Stomach smooth muscle (tissue), 2 donors: ENCODE data around the gene CRY1.

Experiments used
- H3K27ac ChIP-seq: one replicate; pipeline ENCODE4 v1.7.0; 2013; ENCODE audit warnings: mild to moderate bottlenecking, low read length, inconsistent platforms
- H3K27me3 ChIP-seq, 2 donors: one replicate each; pipeline ENCODE4 v1.7.0; 2013; ENCODE audit warnings: low read length in 2 of 2; ENCODE audit not compliant: insufficient read depth in 2 of 2, control insufficient read depth in 1 of 2
- H3K36me3 ChIP-seq, 2 donors: one replicate each; pipeline ENCODE4 v1.7.0; 2013; ENCODE audit warnings: low read length in 2 of 2; ENCODE audit not compliant: control insufficient read depth in 2 of 2, insufficient read depth in 2 of 2
- H3K4me1 ChIP-seq: one replicate; pipeline ENCODE4 v1.7.0; 2013; ENCODE audit warnings: low read length; ENCODE audit not compliant: control insufficient read depth, insufficient read depth
- H3K4me3 ChIP-seq, 2 donors: one replicate each; pipeline ENCODE4 v1.7.0; 2013; ENCODE audit warnings: low read length in 2 of 2
- H3K9ac ChIP-seq, 2 donors: one replicate each; pipeline ENCODE4 v1.7.0; 2013; ENCODE audit warnings: low read length in 2 of 2, mild to moderate bottlenecking in 1 of 2
- H3K9me3 ChIP-seq, 2 donors: one replicate each; pipeline ENCODE4 v1.7.0; 2013; ENCODE audit warnings: low read length in 2 of 2; ENCODE audit not compliant: control insufficient read depth in 2 of 2
- donor health status: healthy.
- donor health status: Pancreatic carcinoma.

Gene CRY1

GRCh38 chr12:106971065-106971464, 122.3 kb downstream of the CRY1 start:
- peaks cover 9 to 16% of the 10 kb centered on the region in 2 donors for H3K36me3 ChIP-seq
- H3K4me1 ChIP-seq, result no peaks in the 10 kb centered on the region
- no peaks in the 10 kb centered on the region for H3K27me3 ChIP-seq
- no peak overlapping the region for H3K27ac ChIP-seq
- H3K9ac ChIP-seq, result no peak overlapping the region
- no peak overlapping the region for H3K4me3 ChIP-seq
- H3K9me3 ChIP-seq, result no peaks in the 10 kb centered on the region

- Histone ChIP-seq H3K9me3 (no peaks in the 10 kb centered on the region), H3K27ac (no peak overlapping the region), H3K9ac (no peak overlapping the region), H3K27me3 (no peaks in the 10 kb centered on the region), H3K4me3 (no peak overlapping the region), H3K36me3 (peaks cover 6 to 7% of the 10 kb centered on the region in 2 donors), H3K4me1 (no peaks in the 10 kb centered on the region)
Measured at GRCh38 chr12:106964526-106964925, 128.8 kb downstream of the CRY1 start.

GRCh38 chr12:106962286-106962685, 131.1 kb downstream of the CRY1 start:
- H3K27ac ChIP-seq, result no peak overlapping the region
- no peaks in the 10 kb centered on the region for H3K9me3 ChIP-seq
- H3K4me1 ChIP-seq, result peaks cover 4% of the 10 kb centered on the region
- H3K9ac ChIP-seq, result no peak overlapping the region
- peaks cover under 1 to 7% of the 10 kb centered on the region in 2 donors for H3K36me3 ChIP-seq
- no peak overlapping the region for H3K4me3 ChIP-seq
- H3K27me3 ChIP-seq, result no peaks in the 10 kb centered on the region

DNA sequence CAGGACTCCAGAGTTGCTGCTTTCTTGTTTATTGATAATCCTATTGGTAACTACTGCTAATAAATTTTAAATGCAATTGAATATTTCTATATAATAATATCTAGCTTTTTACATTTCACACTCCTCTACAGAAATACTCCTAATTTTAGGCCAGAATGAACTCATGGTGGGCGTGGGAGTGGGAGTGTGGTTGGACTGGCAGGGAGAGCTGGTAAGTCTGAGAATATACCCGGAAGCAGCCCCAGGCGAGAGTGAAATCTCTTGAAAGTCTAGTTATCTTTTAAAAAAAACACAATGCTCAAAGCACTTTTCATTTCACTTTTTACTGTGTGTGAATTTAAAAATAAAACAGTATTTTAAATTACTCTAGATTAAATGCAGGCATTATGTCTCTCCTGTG, 132.9 kb downstream of the CRY1 start:
- Histone ChIP-seq H3K27ac (no peak overlapping the region), H3K9me3 (no peaks in the 10 kb centered on the region), H3K9ac (no peak overlapping the region), H3K36me3 (peaks cover 0 to 4% of the 10 kb centered on the region in 2 donors), H3K27me3 (no peaks in the 10 kb centered on the region), H3K4me1 (peaks cover 4% of the 10 kb centered on the region), H3K4me3 (no peak overlapping the region)

DNA sequence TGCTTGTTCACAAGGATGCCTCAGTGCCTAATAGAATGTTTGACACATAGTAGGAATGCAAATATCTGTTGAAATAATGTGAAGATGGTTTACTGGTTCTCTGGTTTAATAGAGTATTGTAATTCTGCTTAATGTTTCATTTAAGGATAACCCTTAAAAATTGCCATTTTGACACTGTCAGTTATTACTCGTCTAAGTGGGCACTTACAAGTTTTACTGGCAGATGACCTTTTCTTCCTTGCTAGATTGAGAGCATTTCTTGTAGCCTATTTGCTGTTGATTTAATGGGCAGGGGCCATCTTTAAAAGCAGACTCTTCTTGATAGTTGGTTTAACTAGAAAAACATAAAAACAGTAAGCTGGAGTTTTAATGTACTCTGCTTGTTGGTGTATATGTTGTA, 135.8 kb downstream of the CRY1 start:
- Histone ChIP-seq H3K36me3 (no peaks in the 10 kb centered on the region), H3K4me1 (peaks cover 4% of the 10 kb centered on the region), H3K9ac (no peak overlapping the region), H3K27ac (no peak overlapping the region), H3K27me3 (no peaks in the 10 kb centered on the region), H3K4me3 (peak overlapping the region; percentile 23 to 90), H3K9me3 (no peaks in the 10 kb centered on the region)

DNA sequence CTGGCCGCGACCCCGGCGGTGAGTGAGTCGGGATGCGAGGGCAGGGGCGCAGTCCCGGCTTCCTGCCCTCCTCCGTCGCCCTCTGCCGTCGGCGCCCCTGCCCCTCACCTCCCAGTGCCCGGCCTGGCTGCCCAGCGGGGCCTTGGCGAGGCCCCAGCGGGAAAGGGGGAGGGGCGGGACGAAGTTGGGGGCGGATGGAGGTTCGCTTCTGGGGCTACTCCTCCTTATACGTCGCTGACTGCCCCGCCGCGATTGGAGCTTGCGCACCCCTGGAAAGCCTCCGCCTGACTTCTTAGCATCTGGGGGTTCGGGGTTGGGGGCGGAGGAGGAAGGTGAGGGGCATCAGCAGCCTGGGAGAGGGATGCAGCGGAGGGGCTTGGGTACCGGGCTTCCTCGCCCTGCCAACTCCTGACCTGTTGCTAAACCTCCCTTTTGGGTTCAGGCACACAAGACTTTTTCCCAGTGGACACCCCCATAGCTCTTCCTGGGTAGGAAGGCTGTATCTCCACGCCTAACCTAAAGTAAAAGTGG, 137.2 kb downstream of the CRY1 start:
- H3K4me1 ChIP-seq, result peaks cover 4% of the 10 kb centered on the region

GRCh38 chr12:106955377-106956047, 137.8 kb downstream of the CRY1 start, which contains the start of gene TMEM263:
TMEM263 (plus strand) TSS chr12:106955907; CDS start chr12:106967117, 11,210 bp downstream.
- Histone ChIP-seq H3K9ac (peak within 1 kb of the TSS; percentile 93 to 94), H3K4me1 (peaks cover 4% of the 10 kb centered on the region), H3K9me3 (no peaks in the 10 kb centered on the region), H3K36me3 (no peaks in the 10 kb centered on the region), H3K4me3 (peak within 1 kb of the TSS; percentile 90 to 95), H3K27ac (peak within 1 kb of the TSS; percentile 89), H3K27me3 (no peaks in the 10 kb centered on the region)

More for the DNA sequence above, 137.2 kb downstream of the CRY1 start:
- peak overlapping the region; percentile 90 to 95 for H3K4me3 ChIP-seq
- peak overlapping the region; percentile 89 for H3K27ac ChIP-seq
- H3K36me3 ChIP-seq, result no peaks in the 10 kb centered on the region
- no peaks in the 10 kb centered on the region for H3K9me3 ChIP-seq
- H3K27me3 ChIP-seq, result no peaks in the 10 kb centered on the region
- peak overlapping the region; percentile 93 to 94 for H3K9ac ChIP-seq

DNA sequence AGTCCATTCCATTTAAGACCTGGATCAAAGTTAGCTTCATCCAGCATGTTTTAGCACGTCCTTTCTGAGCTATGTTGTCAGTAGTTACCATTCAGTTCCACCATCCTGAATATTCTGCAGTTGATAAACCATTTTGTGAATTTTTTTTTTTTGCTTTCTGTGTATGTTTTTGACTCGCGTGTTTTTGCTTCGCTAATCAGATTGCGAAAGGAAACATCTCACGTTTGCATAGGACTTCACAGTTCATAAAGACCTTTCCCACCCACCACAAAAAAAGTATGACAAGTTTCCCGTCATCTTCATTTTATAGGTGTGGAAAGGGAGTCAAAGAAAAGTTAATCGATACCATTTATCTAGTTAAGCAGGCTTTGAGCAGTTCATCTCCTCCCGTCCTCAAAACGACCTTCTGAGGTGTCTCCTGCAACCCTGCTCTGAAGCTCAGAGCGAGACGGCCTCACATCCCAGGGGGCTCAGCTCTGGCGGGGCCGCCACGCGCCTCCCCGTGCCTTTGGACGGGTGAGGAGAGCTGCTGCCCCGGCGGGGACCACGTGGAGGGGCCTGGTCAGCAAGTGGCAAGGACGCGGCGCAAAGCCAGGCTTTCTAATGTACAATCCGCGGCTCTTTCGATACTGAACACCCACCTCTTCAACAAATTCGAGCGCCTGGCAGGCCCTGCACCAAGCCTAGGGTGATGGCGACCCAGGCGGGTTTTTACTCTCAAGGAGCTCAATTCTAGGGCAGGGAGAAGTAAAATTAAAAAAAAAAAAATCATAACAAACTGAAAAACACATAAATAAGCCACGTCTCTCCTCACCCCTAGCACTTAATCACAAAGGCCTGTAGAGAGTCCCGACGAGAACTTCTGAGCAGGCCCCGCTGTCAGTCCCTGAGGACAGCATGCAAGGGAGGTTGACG, 138.6 kb downstream of the CRY1 start:
- Histone ChIP-seq H3K4me3 (peak overlapping the region; percentile 70 to 90), H3K9ac (peak overlapping the region; percentile 80 to 81), H3K9me3 (no peaks in the 10 kb centered on the region), H3K27ac (peak overlapping the region; percentile 89), H3K36me3 (no peaks in the 10 kb centered on the region), H3K27me3 (no peaks in the 10 kb centered on the region), H3K4me1 (peaks cover 4% of the 10 kb centered on the region)

- Histone ChIP-seq H3K4me1 (peaks cover 4% of the 10 kb centered on the region), H3K9ac (no peak overlapping the region), H3K36me3 (no peaks in the 10 kb centered on the region), H3K9me3 (no peaks in the 10 kb centered on the region), H3K27ac (no peak overlapping the region), H3K27me3 (no peaks in the 10 kb centered on the region), H3K4me3 (no peak overlapping the region)
Measured at GRCh38 chr12:106953352-106954250, 139.7 kb downstream of the CRY1 start.

- Histone ChIP-seq H3K9ac (no peak overlapping the region), H3K27me3 (no peaks in the 10 kb centered on the region), H3K9me3 (no peaks in the 10 kb centered on the region), H3K4me3 (no peak overlapping the region), H3K27ac (no peak overlapping the region), H3K36me3 (no peaks in the 10 kb centered on the region), H3K4me1 (no peaks in the 10 kb centered on the region)
Measured at GRCh38 chr12:106950591-106950990, 142.8 kb downstream of the CRY1 start.
